Loucy (cell line): Measurements from ENCODE around the gene RGL3.

ENCODE experiments used
- EZH2phosphoT487 ChIP-seq: fragments of 200-600 bp; IDR thresholded peaks from 2 replicates; pipeline ENCODE4 v1.6.1; 2018; ENCODE audit warnings: antibody characterized with exemption, mild to moderate bottlenecking, moderate library complexity, borderline replicate concordance
- TF ChIP-seq, protein P1 (sequence below): fragments of 200-600 bp; sonication (generic); conservative IDR thresholded peaks from 2 replicates; pipeline ENCODE4 v1.5.1; 2014; ENCODE audit warnings: mild to moderate bottlenecking, antibody characterized with exemption, low read length

DNA sequence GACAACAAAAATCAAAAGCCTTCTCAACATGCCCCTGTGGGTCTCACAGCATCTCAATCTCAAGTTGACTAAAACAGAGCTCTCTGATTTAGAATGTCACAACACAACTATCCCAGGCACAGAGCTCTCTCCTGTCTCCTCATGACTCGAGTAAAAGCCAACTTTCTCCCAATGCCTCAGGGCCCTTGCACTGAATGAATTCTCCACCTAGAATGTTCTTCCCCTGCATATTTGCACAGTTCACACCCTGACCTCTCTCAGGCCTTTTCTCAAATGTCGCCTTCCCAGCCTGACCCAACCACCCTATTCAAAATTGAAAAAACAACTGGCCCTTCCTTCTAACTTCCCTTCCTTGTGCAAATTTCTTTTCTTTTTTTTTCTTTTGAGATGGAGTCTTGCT lies 48.4 kb downstream of the RGL3 start:
- TF ChIP-seq, protein P1, sequence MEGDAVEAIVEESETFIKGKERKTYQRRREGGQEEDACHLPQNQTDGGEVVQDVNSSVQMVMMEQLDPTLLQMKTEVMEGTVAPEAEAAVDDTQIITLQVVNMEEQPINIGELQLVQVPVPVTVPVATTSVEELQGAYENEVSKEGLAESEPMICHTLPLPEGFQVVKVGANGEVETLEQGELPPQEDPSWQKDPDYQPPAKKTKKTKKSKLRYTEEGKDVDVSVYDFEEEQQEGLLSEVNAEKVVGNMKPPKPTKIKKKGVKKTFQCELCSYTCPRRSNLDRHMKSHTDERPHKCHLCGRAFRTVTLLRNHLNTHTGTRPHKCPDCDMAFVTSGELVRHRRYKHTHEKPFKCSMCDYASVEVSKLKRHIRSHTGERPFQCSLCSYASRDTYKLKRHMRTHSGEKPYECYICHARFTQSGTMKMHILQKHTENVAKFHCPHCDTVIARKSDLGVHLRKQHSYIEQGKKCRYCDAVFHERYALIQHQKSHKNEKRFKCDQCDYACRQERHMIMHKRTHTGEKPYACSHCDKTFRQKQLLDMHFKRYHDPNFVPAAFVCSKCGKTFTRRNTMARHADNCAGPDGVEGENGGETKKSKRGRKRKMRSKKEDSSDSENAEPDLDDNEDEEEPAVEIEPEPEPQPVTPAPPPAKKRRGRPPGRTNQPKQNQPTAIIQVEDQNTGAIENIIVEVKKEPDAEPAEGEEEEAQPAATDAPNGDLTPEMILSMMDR = no peak
- TF ChIP-seq EZH2phosphoT487 = no peak
